SU-DHL-6 (cell line): Measurements from ENCODE around the gene WDR7.

Source experiments
- H2AFZ ChIP-seq: fragments of 200-600 bp; sonication (generic); 2 replicates; pipeline ENCODE4 v1.6.1; 2014; ENCODE audit warnings: low read depth, mild to moderate bottlenecking, moderate library complexity, mixed read lengths, antibody characterized with exemption, low read length; ENCODE audit not compliant: severe bottlenecking
- H3F3A ChIP-seq: fragments of 200-600 bp; shearing (Covaris generic); 2 replicates; pipeline ENCODE4 v1.6.0; 2016; ENCODE audit warnings: antibody characterized with exemption, mild to moderate bottlenecking; ENCODE audit not compliant: insufficient read depth
- H3K27ac ChIP-seq: fragments of 200-600 bp; sonication (generic); 2 replicates; pipeline ENCODE4 v1.5.1; 2016; ENCODE audit warnings: low read depth, mild to moderate bottlenecking, low read length, moderate library complexity, mixed read lengths
- H3K27me3 ChIP-seq: fragments of 200-600 bp; sonication (generic), shearing (Covaris generic); 2 replicates; pipeline ENCODE4 v1.6.0; 2014; ENCODE audit warnings: mild to moderate bottlenecking, low read length
- H3K36me3 ChIP-seq: fragments of 200-600 bp; sonication (generic); 2 replicates; pipeline ENCODE4 v1.6.1; 2014; ENCODE audit warnings: mild to moderate bottlenecking, low read length, mixed read lengths
- H3K4me2 ChIP-seq: fragments of 300-600, 200-600 bp; shearing (Covaris generic), sonication (generic); 2 replicates; pipeline ENCODE4 v1.6.0; 2014; ENCODE audit warnings: low read length, low read depth, mild to moderate bottlenecking; ENCODE audit not compliant: poor library complexity, severe bottlenecking
- H3K4me3 ChIP-seq: fragments of 200-600 bp; sonication (generic); 2 replicates; pipeline ENCODE4 v1.5.1; 2014; ENCODE audit warnings: antibody characterized with exemption, low read length, mild to moderate bottlenecking, mixed read lengths; ENCODE audit not compliant: insufficient read depth, poor library complexity, severe bottlenecking
- H3K79me2 ChIP-seq: fragments of 200-600 bp; sonication (generic); 2 replicates; pipeline ENCODE4 v1.6.1; 2014; ENCODE audit warnings: mild to moderate bottlenecking, low read length, moderate library complexity; ENCODE audit not compliant: insufficient read depth
- H3K9ac ChIP-seq: fragments of 200-600 bp; sonication (generic); 2 replicates; pipeline ENCODE4 v1.7.0; 2014; ENCODE audit warnings: mild to moderate bottlenecking, low read length
- H3K9me2 ChIP-seq: fragments of 200-600 bp; sonication (generic); replicated peaks from 2 replicates; pipeline ENCODE4 v1.6.1; 2014; ENCODE audit warnings: low read length; ENCODE audit not compliant: insufficient read depth
- H3K9me3 ChIP-seq: fragments of 200-600 bp; sonication (generic); 2 replicates; pipeline ENCODE4 v1.6.1; 2014; ENCODE audit warnings: low read length, mixed read lengths; ENCODE audit not compliant: insufficient read depth
- H4K20me1 ChIP-seq: fragments of 200-600 bp; sonication (generic); 2 replicates; pipeline ENCODE4 v1.6.1; 2014; ENCODE audit warnings: low read depth, mild to moderate bottlenecking, antibody characterized with exemption, low read length, moderate library complexity, mixed read lengths
- CTCF ChIP-seq: fragments of 200-600 bp; sonication (generic); IDR thresholded peaks from one replicate; pipeline ENCODE4 v1.5.1; 2017; ENCODE audit warnings: antibody characterized with exemption, mild to moderate bottlenecking, low read length, moderate library complexity; ENCODE audit not compliant: insufficient read depth, poor library complexity, severe bottlenecking
- EZH2phosphoT487 ChIP-seq: fragments of 200-600 bp; sonication (generic), shearing (Covaris generic); conservative IDR thresholded peaks from 2 replicates; pipeline ENCODE4 v1.6.1; 2018; ENCODE audit warnings: mild to moderate bottlenecking, antibody characterized with exemption, low read length, moderate library complexity, mixed read lengths

The WDR7 gene

GRCh38 chr18:56723706-56724105, 72.5 kb downstream of the WDR7 start:
- H3K36me3 ChIP-seq = no peaks in the 10 kb centered on the region
- no peak overlapping the region for H3K27ac ChIP-seq
- no peak overlapping the region for H3K9ac ChIP-seq
- H4K20me1 ChIP-seq = no peaks in the 10 kb centered on the region
- no peak overlapping the region for H3K4me3 ChIP-seq
- H3K27me3 ChIP-seq = no peaks in the 10 kb centered on the region
- H3K79me2 ChIP-seq = no peaks in the 10 kb centered on the region
- H3K9me3 ChIP-seq = no peaks in the 10 kb centered on the region
- no peaks in the 10 kb centered on the region for H3F3A ChIP-seq
- no peak overlapping the region for H2AFZ ChIP-seq
- no peak for TF ChIP-seq CTCF
- no peak for TF ChIP-seq EZH2phosphoT487
- no peaks in the 10 kb centered on the region for H3K9me2 ChIP-seq
- H3K4me2 ChIP-seq = no peak overlapping the region

- Histone ChIP-seq H2AFZ (no peak overlapping the region), H3F3A (no peaks in the 10 kb centered on the region), H3K9me3 (no peaks in the 10 kb centered on the region), H3K4me2 (no peak overlapping the region), H3K9ac (no peak overlapping the region), H3K36me3 (peaks cover 3% of the 10 kb centered on the region; the same call in 1 of the 2 replicates), H3K27ac (no peak overlapping the region), H3K79me2 (no peaks in the 10 kb centered on the region), H3K4me3 (no peak overlapping the region), H4K20me1 (no peaks in the 10 kb centered on the region), H3K27me3 (no peaks in the 10 kb centered on the region), H3K9me2 (no peaks in the 10 kb centered on the region)
- TF ChIP-seq EZH2phosphoT487 = no peak
- no peak for TF ChIP-seq CTCF
Measured at GRCh38 chr18:56726906-56727305, 75.7 kb downstream of the WDR7 start.

- Histone ChIP-seq H3K9ac (no peak overlapping the region), H3K9me3 (no peaks in the 10 kb centered on the region), H3K9me2 (no peaks in the 10 kb centered on the region), H3K79me2 (no peaks in the 10 kb centered on the region), H3K36me3 (peaks cover 3% of the 10 kb centered on the region; the same call in 1 of the 2 replicates), H4K20me1 (no peaks in the 10 kb centered on the region), H3K27ac (no peak overlapping the region), H3F3A (no peaks in the 10 kb centered on the region), H3K27me3 (no peaks in the 10 kb centered on the region), H3K4me3 (no peak overlapping the region), H2AFZ (no peak overlapping the region), H3K4me2 (no peak overlapping the region)
- TF ChIP-seq CTCF (no peak), EZH2phosphoT487 (no peak)
Measured at GRCh38 chr18:56727399-56727798, 76.2 kb downstream of the WDR7 start.

GRCh38 chr18:56728741-56729140, 77.6 kb downstream of the WDR7 start:
- Histone ChIP-seq H3K9me3 (no peaks in the 10 kb centered on the region), H3K4me3 (no peak overlapping the region), H3K4me2 (no peak overlapping the region), H2AFZ (no peak overlapping the region), H3K27ac (no peak overlapping the region), H3K36me3 (peaks cover 3% of the 10 kb centered on the region; the same call in 1 of the 2 replicates), H4K20me1 (no peaks in the 10 kb centered on the region), H3K79me2 (no peaks in the 10 kb centered on the region), H3F3A (no peaks in the 10 kb centered on the region), H3K27me3 (no peaks in the 10 kb centered on the region), H3K9me2 (no peaks in the 10 kb centered on the region), H3K9ac (no peak overlapping the region)
- TF ChIP-seq CTCF = no peak
- TF ChIP-seq EZH2phosphoT487 = no peak
